NCI-H82 treated with DMSO at 0.1 percent for 48 hours (cell line): ENCODE results near the gene GPR183.

ENCODE experiments used
- DNase-seq: peaks from one replicate; lab custom pipeline; 2025; ENCODE audit not compliant: unreplicated experiment; lab: John Stamatoyannopoulos, UW

The GPR183 gene

GRCh38 chr13:99307247-99307646, at the start of gene GPR183:
Gene GPR183, minus strand, starts transcription at chr13:99307399. Its CDS starts 11,254 bp downstream, at chr13:99296145.
- no peak for DNase-seq

- DNase-seq: no peak
These were observed 49.3 kb upstream of the GPR183 start for GRCh38 chr13:99356262-99357091.

- DNase-seq: no peak
These were observed 48.7 kb upstream of the GPR183 start for GRCh38 chr13:99356012-99356261.

GRCh38 chr13:99355267-99356011, 48.2 kb upstream of the GPR183 start:
- DNase-seq: no peak

GRCh38 chr13:99354371-99354951, 47.3 kb upstream of the GPR183 start:
- DNase-seq: no peak

GRCh38 chr13:99353836-99354235, 46.6 kb upstream of the GPR183 start:
- no peak for DNase-seq

GRCh38 chr13:99353246-99353600, 46.0 kb upstream of the GPR183 start:
- no peak for DNase-seq

GRCh38 chr13:99352351-99353245, 45.4 kb upstream of the GPR183 start:
- DNase-seq: no peak

GRCh38 chr13:99351772-99352171, 44.6 kb upstream of the GPR183 start:
- no peak for DNase-seq

GRCh38 chr13:99350191-99350590, 43.0 kb upstream of the GPR183 start:
- no peak for DNase-seq

- DNase-seq: no peak
These were observed 40.8 kb upstream of the GPR183 start for GRCh38 chr13:99347911-99348451.

- no peak for DNase-seq
These were observed 40.2 kb upstream of the GPR183 start for GRCh38 chr13:99347335-99347878.

- no peak for DNase-seq
These were observed 39.3 kb upstream of the GPR183 start for GRCh38 chr13:99346335-99347042.

- no peak for DNase-seq
These were observed 38.1 kb upstream of the GPR183 start for GRCh38 chr13:99345345-99345744.

GRCh38 chr13:99344610-99345208, 37.5 kb upstream of the GPR183 start:
- DNase-seq: no peak

GRCh38 chr13:99342723-99343315, 35.6 kb upstream of the GPR183 start:
- DNase-seq: no peak

GRCh38 chr13:99341969-99342722, 34.9 kb upstream of the GPR183 start:
- DNase-seq: no peak

GRCh38 chr13:99340638-99341037, 33.4 kb upstream of the GPR183 start:
- no peak for DNase-seq
